ENCODE measurements around the gene FRMPD1. TPM values are rescaled to one million over a fixed set of nuclear protein-coding genes. Genes with fewer than 3 reads are reported as not detected.

FRMPD1 gene
- total RNA-seq, 4 donors from 2014 or later, result 0.04 to 0.18 TPM; not detected in 2

- no peak for DNase-seq
- Histone ChIP-seq H3K27ac (peak overlapping the region; percentile 87 to 94 (median 91)), H3K36me3 (peaks cover 0 to 2% (median 0%) of the 10 kb centered on the region in 3 donors), H3K27me3 (no peaks in the 10 kb centered on the region), H3K4me3 (peak overlapping the region; percentile 62 to 88 (median 84)), H3K4me1 (peaks cover 4 to 22% (median 6%) of the 10 kb centered on the region in 3 donors), H3K9me3 (no peaks in the 10 kb centered on the region)
- intact Hi-C loops (cut with DNase I), result no loop called here
- 88% methylated on average over 27 to 28 of the region's 29 CpGs for WGBS, 2 donors
- no peak for TF ChIP-seq CTCF (IDR thresholded peaks at IDR 0.05)
- TF ChIP-seq POLR2A (IDR thresholded peaks at IDR 0.05), result no peak
Observed at GRCh38 chr9:37752642-37753488, 102.1 kb downstream of the FRMPD1 start.

GRCh38 chr9:37753489-37754190 lies 102.9 kb downstream of the FRMPD1 start, which contains the start of gene TRMT10B:
Gene TRMT10B (plus strand): TSS chr9:37753805. CDS start chr9:37761932, 8,127 bp downstream.
- intact Hi-C loops (cut with DNase I), result no loop called here
- no peak for DNase-seq
- 4 to 28% methylated on average over 3 to 24 of the region's 40 CpGs for WGBS, 2 donors

GRCh38 chr9:37758747-37759146 lies 108.0 kb downstream of the FRMPD1 start:
- peaks cover 0 to 12% (median 0%) of the 10 kb centered on the region in 3 donors for H3K36me3 ChIP-seq
- intact Hi-C loops (cut with DNase I), result no loop called here
- TF ChIP-seq CTCF (IDR thresholded peaks at IDR 0.05) (no peak), POLR2A (IDR thresholded peaks at IDR 0.05) (no peak)
- H3K27me3 ChIP-seq, result no peaks in the 10 kb centered on the region
- H3K4me1 ChIP-seq, result peaks cover 0 to 18% (median 6%) of the 10 kb centered on the region in 3 donors
- H3K4me3 ChIP-seq, result no peak overlapping the region
- WGBS, 2 donors, result 60 to 79% methylated on average over 3 of the region's 3 CpGs
- no peak overlapping the region for H3K27ac ChIP-seq
- no peaks in the 10 kb centered on the region for H3K9me3 ChIP-seq
- no peak for DNase-seq

More at GRCh38 chr9:37753489-37754190, 102.9 kb downstream of the FRMPD1 start, which contains the start of gene TRMT10B:
- H3K4me3 ChIP-seq, result peak within 1 kb of the TSS; percentile 62 to 88 (median 84)
- no peaks in the 10 kb centered on the region for H3K27me3 ChIP-seq
- H3K27ac ChIP-seq, result peak within 1 kb of the TSS; percentile 87 to 94 (median 91)
- peak in 2 of 6 experiments; percentile 10 to 36 for TF ChIP-seq CTCF (IDR thresholded peaks at IDR 0.05)
- TF ChIP-seq POLR2A (IDR thresholded peaks at IDR 0.05), result peak in 1 of 4 donors; percentile 30
- no peaks in the 10 kb centered on the region for H3K9me3 ChIP-seq
- peaks cover 4 to 22% (median 6%) of the 10 kb centered on the region in 3 donors for H3K4me1 ChIP-seq
- peaks cover 0 to 4% (median 0%) of the 10 kb centered on the region in 3 donors for H3K36me3 ChIP-seq

- Histone ChIP-seq H3K4me1 (peaks cover 0 to 3% (median 0%) of the 10 kb centered on the region in 3 donors), H3K4me3 (no peak overlapping the region), H3K27me3 (no peaks in the 10 kb centered on the region), H3K9me3 (no peaks in the 10 kb centered on the region), H3K27ac (no peak overlapping the region), H3K36me3 (peaks cover 0 to 23% (median 0%) of the 10 kb centered on the region in 3 donors)
- TF ChIP-seq POLR2A (IDR thresholded peaks at IDR 0.05), result no peak
- TF ChIP-seq CTCF (IDR thresholded peaks at IDR 0.05), result no peak
- WGBS, 2 donors, result 84 to 86% methylated on average over 7 of the region's 7 CpGs
- no peak for DNase-seq
- intact Hi-C loops (cut with DNase I), result no loop called here
Observed at GRCh38 chr9:37760416-37761161, 109.8 kb downstream of the FRMPD1 start.
